ENCODE results near the gene BRAF.
A peak's percentile ranks its signal among the peaks of the same experiment; 100 is the strongest.
"Not testable (repeated sequence)": the region's sequence is repeated elsewhere in the genome, so short reads cannot be mapped to it uniquely, and the experiment has no call there.

The BRAF gene

DNA sequence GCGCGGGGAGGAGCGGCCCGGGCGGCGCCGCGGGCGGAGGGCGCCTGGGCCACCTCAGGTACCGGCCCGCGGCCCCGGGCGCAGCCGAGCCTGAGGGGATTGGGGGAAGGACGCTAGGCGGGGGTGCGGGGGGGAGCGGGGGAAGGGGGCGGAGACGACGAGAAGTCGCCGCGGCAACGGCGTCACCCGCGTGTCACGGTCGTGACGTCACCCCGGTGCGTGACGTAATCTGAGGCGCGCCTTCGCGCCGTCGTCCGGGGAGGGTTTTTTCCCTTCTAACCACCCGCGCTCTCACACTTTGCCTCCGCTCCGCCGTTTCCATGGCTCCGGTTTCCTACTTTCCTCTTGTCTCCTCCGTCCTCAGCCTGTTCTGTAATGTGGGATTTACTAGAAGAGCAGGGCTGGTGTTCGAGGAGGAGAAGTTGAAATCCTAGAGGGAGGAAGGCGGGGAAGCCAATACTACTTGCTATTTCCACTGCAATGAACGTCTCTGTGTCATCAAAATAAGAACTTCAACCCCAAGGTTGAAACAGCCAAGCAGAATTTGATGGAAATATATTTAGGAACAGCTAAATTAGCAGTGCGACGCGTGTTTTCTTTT lies at the start of gene BRAF:
BRAF (minus strand) TSS at position 109 of the 601 bp plus-strand sequence. CDS start 226 bp downstream, outside the sequence.
- peak; percentile 94 for DNase-seq

DNA sequence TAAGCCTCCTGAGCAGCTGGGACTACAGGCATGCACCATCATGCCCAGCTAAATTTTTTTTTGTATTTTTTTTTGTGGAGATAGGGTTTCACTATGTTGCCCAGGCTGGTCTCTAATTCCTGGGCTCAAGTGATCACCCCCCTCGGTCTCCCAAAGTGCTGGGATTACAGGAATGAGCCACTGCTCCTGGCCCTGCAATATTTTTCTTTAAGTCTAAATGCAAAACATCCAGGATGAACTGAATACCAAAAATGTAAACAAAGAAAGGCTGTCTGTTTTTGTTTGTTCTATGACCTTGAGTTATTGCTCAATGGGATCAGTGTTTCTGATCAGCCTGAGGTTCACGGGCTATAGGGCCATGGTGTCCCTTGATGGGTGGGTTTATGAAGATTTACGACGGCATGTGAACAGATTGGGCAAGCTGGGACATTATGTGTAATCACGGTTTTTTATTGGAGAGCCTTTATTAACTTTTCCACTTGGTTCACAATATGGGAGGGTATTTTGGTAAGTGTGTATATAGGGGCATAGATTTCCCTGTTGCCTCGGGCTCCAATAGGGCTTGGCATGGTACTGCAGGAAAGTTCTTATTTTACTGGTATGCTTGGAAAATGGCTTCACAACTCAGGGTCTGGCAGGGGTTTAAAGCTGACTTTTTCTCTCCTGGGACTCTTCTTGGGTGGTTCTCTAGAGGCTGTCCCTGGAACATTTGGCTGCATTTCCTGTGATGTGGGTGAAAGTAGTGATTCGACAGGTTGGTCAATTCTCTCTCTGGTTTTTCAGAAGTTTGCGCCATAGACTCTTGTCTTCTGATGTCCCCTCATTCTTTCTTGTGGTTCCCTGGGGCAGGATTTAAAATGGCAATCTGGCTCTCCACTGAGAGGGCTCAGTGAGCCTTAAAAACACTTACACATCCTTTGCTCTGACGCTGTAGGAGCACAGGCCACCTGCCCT lies 48.4 kb upstream of the BRAF start:
- no peak for DNase-seq

DNA sequence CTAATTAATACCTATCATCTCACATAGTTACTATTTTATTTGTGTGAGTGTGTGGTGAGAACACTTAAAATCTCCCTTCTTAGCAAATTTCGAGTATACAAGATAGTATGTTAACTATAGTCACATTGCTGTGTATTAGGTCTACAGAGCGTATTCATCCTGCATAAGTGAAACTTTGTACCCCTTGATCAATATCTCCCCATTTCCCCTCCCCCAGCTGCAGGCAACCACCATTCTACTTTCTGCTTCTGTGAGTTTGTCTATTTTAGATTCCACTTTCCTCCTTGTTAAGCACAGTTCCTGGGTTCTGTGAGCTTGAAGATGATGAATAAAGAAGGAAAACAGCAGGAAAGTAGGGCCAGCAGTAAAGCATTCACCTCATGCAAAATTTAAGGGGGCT lies 47.6 kb upstream of the BRAF start:
- no peak for DNase-seq

DNA sequence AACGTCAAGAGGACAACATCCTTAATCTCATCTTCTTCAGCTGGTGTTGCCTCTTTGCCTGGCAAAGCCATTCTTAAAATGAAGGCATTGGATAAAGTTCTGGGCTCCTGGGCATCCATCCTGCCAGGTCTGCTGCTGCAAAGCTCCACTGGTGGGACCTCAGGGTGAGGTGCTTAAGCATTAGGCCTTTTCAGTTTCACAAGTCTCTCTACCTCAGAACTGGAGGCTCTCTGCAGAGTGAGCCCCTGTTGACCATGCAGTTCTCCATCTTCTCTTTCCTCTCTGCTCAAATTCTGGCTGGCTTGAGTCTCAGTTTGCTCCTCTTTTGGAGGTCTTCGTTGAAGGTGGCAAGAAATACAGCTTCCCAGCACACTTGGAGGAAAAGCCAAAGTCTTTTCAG lies 42.7 kb upstream of the BRAF start:
- no peak for DNase-seq

DNA sequence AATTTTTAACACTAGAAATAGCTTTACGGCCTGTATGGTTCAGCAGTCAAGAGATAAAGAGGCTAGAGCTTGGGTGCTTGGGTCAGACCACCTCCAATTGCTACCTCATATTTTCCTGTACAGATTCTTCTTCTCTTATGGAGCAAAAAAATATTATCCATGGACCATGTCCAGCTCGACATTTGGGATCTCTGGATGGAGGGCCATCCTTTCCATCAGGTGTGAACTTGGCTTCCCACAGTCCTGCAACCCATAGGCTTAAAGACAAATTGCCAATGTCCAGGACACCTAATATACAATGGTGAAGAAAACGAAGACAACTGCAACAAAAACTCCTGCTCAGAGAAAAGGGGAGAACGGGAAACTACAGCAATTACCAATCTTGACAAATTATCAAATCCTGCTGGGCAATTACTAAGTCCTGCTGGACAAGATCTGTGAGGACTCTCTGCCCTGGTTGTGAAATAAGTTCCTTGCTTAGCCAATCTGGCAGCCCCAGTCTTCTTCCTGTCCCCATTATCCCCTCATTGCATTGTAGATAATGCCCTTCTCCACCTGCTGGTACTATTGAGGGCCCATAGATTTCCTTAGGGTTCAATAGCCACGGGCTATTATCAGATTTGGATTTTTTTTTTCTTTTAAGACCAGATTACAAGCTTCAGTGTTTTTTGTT lies 42.0 kb upstream of the BRAF start:
- no peak for DNase-seq

DNA sequence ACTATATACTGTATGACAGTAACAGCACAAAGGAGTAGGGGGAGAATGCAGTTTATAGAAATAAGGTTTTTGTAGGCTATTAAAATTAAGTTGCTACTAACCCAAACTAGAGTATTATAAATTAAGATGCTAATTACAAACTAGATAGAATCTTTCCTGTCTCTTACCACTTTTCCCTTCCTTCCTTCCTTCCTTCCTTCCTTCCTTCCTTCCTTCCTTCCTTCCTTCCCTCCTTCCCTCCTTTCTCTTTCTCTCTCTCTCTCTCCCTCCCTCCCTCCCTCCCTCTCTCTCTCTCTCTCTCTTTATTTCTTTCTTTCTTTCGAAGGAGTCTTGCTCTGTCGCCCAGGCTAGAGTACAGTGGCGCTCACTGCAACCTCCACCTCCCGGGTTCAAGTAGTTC lies 36.4 kb upstream of the BRAF start:
- no peak for DNase-seq

DNA sequence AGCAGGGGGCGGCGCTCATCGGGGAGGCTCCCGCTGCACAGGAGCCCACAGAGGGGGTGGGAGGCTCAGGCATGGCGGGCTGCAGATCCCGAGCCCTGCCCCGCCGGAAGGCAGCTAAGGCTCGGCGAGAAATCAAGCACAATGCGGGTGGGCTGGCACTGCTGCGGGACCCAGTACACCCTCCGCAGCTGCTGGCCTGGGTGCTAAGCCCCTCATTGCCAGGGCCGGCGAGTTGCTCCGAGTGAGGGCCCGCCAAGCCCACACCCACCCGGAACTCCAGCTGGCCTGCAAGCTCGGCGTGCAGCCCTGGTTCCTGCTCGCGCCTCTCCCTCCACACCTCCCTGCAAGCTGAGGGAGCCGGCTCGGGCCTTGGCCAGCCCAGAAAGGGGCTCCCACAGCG lies 32.3 kb upstream of the BRAF start:
- not testable (repeated sequence) for DNase-seq

DNA sequence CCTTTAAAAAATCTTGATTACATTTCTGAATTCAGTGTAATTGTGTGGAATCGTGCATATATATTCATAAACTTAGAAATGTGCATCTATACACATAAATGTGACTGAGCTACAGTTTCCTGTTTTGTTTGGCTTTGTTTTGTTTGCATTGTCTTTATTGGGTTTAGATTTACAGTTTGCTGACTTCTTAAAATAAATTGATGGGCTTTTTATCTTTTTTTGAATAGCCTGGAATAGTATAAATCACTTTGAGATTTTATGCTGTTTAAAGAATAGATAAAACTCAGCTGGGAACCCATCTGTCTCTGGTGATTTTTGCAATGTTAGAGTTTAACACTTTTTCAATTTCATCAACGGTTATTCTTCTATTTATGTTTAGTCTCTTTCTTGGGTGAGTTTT lies 21.2 kb upstream of the BRAF start:
- DNase-seq: no peak

DNA sequence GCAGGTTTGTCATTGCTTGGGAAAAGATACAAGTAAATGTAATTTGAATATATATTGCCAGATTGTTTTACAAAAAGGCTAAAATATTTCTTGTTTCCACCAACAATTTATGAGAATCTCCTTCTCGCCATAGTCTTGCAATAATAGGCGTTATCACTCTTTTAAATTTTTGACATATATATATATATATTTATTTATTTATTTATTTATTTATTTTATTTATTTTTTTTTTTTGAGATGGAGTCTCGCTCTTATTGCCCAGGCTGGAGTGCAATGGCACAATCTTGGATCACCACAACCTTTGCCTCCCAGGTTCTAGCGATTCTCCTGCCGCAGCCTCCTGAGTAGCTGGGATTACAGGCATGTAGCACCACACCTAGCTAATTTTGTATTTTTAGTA lies 17.5 kb upstream of the BRAF start:
- DNase-seq: not testable (repeated sequence)

DNA sequence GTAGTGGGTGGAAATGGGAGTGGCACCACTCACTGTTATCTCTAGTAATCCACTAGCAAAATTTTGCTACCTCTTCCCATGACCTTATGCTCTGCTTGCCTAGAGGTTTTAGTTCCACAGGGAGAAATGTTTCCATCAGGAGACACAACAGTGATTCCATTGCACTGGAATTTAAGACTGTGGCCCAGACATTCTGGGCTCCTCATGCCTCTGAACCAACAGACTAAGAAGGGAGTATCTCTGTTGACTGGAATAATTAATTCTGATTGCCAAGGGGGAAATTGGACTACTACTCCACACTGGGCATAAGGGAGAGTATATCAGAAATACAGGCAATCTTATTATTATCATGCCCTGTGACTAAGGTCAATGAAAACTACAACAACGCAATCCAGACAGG lies 16.2 kb upstream of the BRAF start:
- no peak for DNase-seq

DNA sequence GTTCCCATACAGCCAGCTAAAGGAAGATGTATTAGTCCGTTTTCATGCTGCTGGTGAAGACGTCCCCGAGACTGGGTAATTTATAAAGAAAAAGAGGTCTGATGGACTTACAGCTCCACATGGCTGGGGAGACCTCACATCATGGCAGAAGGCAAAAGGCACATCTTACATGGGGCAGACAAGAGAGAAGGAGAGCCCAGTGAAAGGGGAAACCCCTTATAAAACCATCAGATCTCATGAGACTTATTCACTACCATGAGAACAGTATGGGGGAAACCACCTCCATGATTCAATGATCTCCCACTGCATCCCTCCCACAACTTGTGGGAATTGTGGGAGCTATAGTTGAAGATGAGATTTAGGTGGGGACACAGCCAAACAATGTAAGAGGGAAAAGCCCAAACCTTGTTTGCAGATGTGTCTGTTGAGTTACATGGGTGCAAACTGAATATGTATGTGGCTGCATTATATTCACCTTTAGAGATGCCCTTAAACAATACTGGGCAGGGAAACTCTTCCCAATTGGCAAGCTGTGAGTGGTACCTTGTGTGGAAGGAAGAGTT lies 13.1 kb upstream of the BRAF start:
- DNase-seq: no peak

DNA sequence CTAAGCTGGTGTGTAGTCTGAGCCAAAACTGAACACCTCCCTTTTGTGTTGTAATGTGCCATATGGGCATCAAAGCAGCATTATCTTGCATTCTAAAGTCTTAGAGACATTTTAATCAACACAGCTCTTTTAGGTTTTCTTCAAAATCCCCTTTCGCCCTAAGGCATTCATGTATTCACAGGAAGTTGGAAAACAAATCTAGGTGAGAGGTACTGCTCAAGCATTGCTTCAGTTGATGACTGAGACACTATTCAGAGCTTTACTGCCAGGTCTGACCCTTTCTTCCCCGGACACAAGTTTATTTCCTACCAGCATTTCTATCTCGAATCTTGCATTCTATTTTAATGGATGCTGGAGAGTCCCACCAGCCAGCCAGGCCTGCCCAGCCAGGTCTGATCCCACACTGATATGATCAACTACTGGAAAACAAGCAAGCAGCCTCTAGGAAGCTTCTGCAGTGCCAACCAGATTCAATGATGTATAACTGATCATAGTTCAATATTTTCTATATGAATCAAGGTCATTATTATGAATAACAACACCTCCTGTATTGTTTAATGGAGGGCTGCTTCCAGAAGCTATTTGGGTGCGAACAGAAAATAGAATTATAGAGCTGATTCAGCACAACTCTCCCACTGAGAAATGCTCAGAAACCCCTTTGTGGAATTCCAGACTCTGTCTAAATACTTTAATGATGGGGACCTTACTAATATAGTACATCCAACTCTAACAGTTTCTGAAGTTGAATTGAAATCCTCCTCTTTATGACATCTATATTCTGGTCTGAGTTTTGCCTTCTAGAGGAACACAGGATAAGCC lies 4.0 kb upstream of the BRAF start:
- DNase-seq: no peak

DNA sequence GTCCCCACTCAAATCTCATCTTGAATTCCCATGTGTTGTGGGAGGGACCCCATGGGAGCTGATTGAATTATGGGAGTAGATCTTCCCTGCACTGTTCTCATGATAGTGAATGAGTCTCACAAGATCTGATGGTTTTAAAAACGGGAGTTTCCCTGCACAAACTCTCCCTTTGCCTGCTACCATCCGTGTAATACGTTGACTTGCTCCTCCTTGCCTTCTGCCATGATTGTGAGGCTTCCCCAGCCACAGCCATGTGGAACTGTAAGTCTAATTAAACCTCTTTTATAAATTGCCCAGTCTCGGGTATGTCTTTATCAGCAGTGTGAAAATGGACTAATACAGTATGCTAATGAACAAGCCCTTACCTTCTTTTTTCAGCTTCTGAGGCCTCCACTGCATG lies 3.2 kb upstream of the BRAF start:
- not testable (repeated sequence) for DNase-seq

DNA sequence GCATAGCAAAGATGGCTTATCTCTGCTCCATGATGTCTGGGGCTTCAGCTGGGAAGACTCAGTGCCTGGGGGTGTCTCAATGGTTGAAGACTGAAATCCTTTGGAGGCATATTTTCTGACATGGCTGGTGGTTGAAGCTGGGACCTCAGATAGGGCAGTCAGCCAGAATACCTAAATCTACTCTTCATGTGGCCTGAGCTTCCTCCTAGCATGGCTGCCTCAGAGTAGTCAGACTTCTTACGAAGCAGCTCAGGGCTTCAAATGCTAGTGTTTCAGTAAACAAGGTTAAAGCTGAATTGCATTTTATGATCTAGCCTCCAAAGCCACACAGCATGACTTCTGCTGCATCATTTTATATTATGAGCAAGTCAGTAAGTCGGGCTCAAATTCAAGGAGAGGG lies 2.6 kb upstream of the BRAF start:
- no peak for DNase-seq

DNA sequence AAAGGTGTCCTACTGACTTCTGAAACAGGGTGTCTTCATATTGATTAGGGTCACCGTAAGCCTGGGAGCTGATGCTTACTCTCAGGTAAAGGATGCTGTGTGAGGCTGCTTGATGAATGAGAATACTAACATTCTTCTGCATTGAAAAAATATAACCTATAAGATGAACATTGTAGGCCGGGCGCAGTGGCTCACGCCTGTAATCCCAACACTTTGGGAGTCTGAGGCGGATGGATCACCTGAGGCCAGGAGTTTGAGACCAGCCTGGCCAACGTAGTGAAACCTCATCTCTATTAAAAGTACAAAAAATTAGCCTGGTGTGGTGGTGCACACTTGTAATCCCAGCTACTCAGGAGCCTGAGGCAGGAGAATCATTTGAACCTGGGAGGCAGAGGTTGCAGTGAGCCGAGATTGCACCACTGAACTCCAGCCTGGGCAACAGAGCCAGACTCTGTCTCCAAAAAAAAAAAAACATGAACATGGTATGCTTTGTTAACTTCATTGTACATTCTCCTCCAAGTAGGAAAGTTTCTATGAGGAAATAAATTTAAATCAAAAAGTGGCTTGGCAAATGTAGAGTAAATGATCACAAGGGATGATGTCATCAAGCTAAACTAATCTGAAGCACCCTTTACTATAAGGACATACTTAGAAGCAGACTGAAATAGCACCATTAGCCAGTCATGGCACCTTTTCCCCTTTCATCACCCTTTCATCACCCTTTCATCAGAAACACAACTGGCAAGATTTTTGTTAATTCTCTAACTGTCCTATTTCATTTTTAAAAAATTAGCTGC lies 1.5 kb upstream of the BRAF start:
- no peak for DNase-seq

DNA sequence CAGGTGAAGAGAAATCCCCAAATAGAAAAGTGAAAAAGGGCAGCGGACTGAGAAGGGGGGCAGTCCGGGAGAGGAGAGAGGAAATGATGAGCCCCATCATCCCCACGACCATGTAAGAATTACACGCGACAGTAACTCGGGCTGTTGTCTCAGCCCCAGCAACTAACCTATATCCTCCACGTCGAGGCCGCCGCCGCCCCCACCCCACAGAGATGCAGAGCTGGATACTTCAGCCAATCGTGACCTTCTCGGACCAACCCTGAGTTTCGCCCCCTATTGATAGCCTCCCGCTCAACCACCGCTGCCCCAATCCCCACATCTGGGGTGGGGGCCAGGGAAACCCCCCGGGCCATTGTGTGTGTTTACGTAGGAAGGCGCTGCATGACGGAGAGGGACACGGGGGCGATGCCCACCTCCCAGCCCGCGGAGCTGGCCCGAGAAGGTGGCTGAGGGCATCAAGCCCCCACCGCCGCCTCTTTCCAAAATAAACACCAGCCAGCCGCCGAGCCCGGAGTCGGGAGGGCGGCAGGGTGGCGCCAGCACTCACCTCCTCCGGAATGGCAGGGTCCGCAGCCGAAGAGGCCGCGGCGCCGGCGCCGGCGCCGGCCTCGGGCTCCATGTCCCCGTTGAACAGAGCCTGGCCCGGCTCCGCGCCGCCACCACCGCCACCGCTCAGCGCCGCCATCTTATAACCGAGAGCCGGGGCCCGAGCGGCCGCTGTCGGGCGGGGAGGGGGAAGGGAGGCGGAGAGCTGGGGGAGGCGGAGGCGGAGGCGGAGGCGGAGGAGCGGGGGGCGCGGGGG lies 509 bp downstream of the BRAF start:
- peak; percentile 69 for DNase-seq

DNA sequence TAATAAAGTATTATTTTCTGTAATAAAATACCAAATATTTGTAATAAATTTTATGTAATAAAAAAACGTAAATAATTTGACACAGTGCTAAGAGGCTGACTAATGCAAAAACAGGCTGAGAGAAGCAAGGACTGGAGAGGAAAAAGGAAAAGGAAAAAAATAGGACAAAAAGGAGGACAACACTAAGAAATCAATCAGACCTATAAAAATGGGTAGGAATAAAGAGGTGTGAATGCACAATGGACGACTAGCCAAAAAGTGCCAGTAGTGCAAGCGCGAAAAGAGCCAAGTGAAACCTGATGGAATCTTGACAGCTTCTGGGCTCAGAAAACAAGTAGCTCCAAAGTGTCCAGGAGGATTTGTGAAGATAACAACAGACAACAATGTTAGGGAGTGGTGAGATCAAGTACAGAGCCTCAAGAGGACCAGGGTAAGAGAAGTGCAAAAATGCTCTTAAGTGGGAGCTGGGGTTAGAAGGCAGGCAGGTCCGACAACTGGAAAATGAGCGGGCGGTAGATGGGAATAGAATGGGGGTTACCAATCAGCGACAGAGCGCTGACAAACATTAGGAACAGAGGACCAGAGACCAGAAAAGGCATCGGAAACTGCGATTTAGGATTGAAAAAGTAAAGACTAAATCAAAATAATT lies 1.2 kb downstream of the BRAF start:
- no peak for DNase-seq

DNA sequence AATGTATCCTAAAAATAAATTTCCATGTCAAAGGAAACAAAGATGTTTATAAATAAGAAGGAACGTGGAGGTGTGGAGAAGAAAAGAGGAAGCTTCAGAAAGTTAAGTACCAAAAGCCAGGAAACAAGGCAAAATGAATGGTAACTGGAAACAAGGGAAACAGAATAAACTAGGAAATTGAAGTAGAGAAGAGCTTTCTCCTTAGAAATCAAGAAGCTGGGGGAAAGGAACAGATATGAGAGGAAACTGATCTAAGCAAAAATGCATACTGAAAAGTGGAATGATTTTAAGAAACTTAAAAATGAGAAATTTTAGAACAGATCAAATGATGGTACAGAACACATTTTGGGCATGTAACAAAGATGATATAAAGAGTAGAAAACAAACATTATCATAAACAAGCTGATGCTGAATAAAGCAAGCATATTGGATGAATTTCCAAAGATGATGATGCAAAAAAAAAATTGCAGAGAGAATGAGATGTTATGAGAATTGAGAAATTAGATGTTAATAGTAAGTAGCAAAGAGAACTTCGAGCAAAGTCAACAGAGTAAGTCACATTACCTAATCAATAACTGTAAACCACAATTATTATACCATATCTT lies 1.9 kb downstream of the BRAF start:
- DNase-seq: no peak

DNA sequence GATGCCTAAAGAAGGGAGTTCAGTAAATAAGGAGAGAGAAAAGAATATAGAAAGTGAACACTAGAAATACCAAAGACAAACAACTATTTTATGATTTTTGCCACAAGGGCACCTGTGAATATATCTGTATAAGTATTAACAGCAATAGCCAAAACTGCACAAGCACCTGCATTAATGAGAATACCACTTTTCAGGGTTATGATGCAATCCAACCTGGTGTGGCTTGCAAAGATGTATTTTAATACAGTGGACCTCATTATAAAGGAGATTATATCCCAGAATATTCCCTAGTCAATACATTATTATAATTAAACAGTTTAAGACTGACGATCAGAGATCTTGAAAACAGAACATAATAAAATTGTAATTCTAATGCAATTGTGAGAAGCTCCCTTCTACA lies 4.0 kb downstream of the BRAF start:
- no peak for DNase-seq

DNA sequence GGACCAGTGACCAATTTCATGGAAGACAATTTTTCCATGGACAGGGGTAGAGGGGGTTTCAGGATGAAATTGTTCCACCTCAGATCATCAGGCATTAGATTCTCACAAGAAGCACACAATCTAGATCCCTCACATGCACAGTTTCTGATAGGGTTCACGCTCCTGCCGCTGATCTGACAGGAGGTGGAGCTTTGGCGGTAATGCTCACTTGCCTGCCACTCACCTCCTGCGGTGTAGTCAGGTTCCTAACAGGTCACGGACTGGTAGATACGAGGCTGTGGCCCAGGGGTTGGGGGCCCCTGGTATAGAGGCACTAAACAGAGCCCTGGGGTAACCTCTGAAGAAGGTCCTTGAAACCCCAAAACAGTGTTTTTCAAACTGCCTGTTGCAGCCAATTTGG lies 6.5 kb downstream of the BRAF start:
- DNase-seq: no peak

Measured in activated CD4-positive, alpha-beta T cell treated with anti-CD3 and anti-CD28 coated beads for 48 hours (primary cell).